ENCODE measurements around the gene SPARC. TPM values are rescaled to one million over a fixed set of nuclear protein-coding genes. Genes with fewer than 3 reads are reported as not detected.
"Not testable (repeated sequence)": the region's sequence is repeated elsewhere in the genome, so short reads cannot be mapped to it uniquely, and the experiment has no call there.

SPARC gene
- total RNA-seq, 1 donor from 2014 or later, result 9,466 TPM

DNA sequence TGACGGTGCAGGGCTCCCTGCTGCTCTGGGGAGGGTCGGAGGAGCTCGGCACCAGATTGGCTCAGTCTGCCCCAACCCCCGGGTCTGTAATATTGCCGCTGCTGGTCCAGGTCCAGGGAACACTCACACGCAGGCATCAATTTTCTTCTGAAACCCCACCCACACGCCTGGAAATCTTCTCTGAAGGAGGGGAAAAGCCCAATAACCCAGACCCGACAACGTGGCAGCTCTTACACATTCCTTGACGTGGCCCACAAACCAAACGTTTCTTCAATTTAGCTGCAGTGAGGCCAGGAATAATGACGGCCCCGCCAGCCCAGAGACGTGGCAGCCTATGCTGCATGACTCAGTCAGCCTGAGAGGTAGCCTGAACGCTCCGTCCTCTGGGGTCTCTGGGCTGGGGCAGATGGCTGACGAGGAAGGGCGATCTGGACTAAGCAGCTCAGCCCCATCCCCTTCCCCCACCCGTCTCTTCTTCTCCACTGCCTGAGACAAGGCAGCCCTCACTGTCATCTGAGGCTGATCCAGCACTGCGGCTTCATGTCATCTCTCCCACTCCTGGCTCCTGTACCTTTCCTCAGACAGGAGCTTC lies 9.9 kb upstream of the SPARC start:
- Mint-ChIP-seq H3K36me3 (ENCODE audit: unreplicated experiment) (no peaks in the 10 kb centered on the region), H3K27me3 (ENCODE audit: unreplicated experiment) (no peaks in the 10 kb centered on the region), H3K4me3 (ENCODE audit: unreplicated experiment) (peak overlapping the region; percentile 48), H3K9me3 (ENCODE audit: unreplicated experiment) (no peaks in the 10 kb centered on the region), H3K27ac (ENCODE audit: unreplicated experiment) (peak overlapping the region; percentile 99), H3K4me1 (ENCODE audit: unreplicated experiment) (peaks cover 56% of the 10 kb centered on the region)
- TF ChIP-seq, protein P1, sequence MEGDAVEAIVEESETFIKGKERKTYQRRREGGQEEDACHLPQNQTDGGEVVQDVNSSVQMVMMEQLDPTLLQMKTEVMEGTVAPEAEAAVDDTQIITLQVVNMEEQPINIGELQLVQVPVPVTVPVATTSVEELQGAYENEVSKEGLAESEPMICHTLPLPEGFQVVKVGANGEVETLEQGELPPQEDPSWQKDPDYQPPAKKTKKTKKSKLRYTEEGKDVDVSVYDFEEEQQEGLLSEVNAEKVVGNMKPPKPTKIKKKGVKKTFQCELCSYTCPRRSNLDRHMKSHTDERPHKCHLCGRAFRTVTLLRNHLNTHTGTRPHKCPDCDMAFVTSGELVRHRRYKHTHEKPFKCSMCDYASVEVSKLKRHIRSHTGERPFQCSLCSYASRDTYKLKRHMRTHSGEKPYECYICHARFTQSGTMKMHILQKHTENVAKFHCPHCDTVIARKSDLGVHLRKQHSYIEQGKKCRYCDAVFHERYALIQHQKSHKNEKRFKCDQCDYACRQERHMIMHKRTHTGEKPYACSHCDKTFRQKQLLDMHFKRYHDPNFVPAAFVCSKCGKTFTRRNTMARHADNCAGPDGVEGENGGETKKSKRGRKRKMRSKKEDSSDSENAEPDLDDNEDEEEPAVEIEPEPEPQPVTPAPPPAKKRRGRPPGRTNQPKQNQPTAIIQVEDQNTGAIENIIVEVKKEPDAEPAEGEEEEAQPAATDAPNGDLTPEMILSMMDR (IDR thresholded peaks at IDR 0.05), result no peak
- DNase-seq (ENCODE audit: extremely low spot score, unreplicated experiment), result no peak

DNA sequence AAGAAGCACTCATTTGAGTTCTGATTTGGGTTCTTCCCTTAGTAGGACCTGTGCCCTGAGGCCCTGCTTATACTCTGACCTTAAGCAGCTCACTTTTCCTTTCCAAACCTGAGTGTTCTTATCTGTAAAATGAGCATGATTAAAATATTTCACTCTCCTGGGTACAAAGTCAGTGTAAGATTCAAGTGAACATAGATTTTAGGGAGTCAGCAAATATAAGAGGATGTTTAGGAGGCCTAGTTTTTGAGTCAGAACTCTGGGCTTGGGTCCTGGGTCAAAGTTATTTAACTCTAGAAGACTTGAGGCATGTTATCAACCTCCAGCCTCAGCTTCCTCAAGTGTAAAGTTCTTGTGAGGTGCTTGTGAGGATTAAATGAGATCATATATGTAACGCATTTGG lies 8.7 kb upstream of the SPARC start:
- no peaks in the 10 kb centered on the region for H3K36me3 Mint-ChIP-seq (ENCODE audit: unreplicated experiment)
- peaks cover 50% of the 10 kb centered on the region for H3K4me1 Mint-ChIP-seq (ENCODE audit: unreplicated experiment)
- TF ChIP-seq, protein P1 (IDR thresholded peaks at IDR 0.05), result no peak
- H3K27ac Mint-ChIP-seq (ENCODE audit: unreplicated experiment), result peak overlapping the region; percentile 99
- H3K4me3 Mint-ChIP-seq (ENCODE audit: unreplicated experiment), result no peak overlapping the region
- no peaks in the 10 kb centered on the region for H3K27me3 Mint-ChIP-seq (ENCODE audit: unreplicated experiment)
- no peak for DNase-seq (ENCODE audit: extremely low spot score, unreplicated experiment)
- no peaks in the 10 kb centered on the region for H3K9me3 Mint-ChIP-seq (ENCODE audit: unreplicated experiment)

DNA sequence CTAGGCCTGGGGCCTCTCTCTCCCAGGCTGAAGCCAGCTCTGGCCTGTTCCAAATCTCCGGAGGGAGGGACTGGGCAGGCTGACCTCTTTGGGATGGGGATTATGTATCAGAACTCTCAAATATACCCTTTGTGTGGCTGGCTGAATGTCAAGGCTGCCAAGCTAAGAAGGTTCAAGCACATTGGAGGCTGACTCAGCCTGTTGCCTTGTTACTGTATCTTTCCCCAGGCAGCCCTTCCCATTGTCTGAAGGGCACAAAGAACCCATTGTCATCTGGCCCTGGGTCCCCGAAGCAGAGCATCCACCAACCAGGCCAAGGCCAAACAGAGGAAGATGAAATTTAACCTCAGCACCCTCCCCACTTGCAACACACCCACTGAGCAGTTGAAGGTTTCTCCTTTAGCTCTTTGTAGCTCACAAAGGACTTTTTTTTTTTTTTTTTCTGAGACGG lies 7.3 kb upstream of the SPARC start:
- H3K4me3 Mint-ChIP-seq (ENCODE audit: unreplicated experiment), result no peak overlapping the region
- H3K4me1 Mint-ChIP-seq (ENCODE audit: unreplicated experiment), result peaks cover 38% of the 10 kb centered on the region

GRCh38 chr5:151692312-151692711 lies 5.6 kb upstream of the SPARC start:
- Mint-ChIP-seq H3K9me3 (ENCODE audit: unreplicated experiment) (no peaks in the 10 kb centered on the region), H3K4me3 (ENCODE audit: unreplicated experiment) (no peak overlapping the region), H3K36me3 (ENCODE audit: unreplicated experiment) (no peaks in the 10 kb centered on the region), H3K27me3 (ENCODE audit: unreplicated experiment) (no peaks in the 10 kb centered on the region), H3K27ac (ENCODE audit: unreplicated experiment) (peak overlapping the region; percentile 29), H3K4me1 (ENCODE audit: unreplicated experiment) (peaks cover 33% of the 10 kb centered on the region)
- TF ChIP-seq, protein P1 (IDR thresholded peaks at IDR 0.05), result no peak
- no peak for DNase-seq (ENCODE audit: extremely low spot score, unreplicated experiment)

More for the DNA sequence above, 7.3 kb upstream of the SPARC start:
- H3K9me3 Mint-ChIP-seq (ENCODE audit: unreplicated experiment), result no peaks in the 10 kb centered on the region
- no peaks in the 10 kb centered on the region for H3K36me3 Mint-ChIP-seq (ENCODE audit: unreplicated experiment)
- no peak overlapping the region for H3K27ac Mint-ChIP-seq (ENCODE audit: unreplicated experiment)
- DNase-seq (ENCODE audit: extremely low spot score, unreplicated experiment), result no peak
- no peaks in the 10 kb centered on the region for H3K27me3 Mint-ChIP-seq (ENCODE audit: unreplicated experiment)
- TF ChIP-seq, protein P1 (IDR thresholded peaks at IDR 0.05), result no peak

DNA sequence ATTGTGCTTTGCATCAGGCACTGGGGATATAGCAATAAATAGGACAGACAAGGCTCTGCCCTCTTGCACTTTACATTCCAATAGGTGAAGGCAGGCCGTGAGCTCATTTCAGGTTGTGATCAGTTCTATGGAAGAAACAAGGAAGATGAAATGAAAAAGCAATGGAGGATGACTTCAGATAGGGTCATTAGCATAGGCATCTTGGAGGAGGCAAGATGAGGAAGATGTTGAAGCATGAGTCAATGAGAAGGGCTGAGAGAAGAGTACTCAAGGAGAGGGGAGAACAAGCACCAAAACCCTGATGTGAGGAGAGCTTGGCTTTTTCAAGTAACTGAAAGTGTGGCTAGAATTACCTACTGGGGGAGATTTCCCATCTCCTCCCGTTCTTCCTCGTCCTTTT lies 5.0 kb upstream of the SPARC start:
- H3K4me1 Mint-ChIP-seq (ENCODE audit: unreplicated experiment), result peaks cover 35% of the 10 kb centered on the region
- no peaks in the 10 kb centered on the region for H3K27me3 Mint-ChIP-seq (ENCODE audit: unreplicated experiment)
- no peak for DNase-seq (ENCODE audit: extremely low spot score, unreplicated experiment)
- no peaks in the 10 kb centered on the region for H3K36me3 Mint-ChIP-seq (ENCODE audit: unreplicated experiment)
- no peak overlapping the region for H3K27ac Mint-ChIP-seq (ENCODE audit: unreplicated experiment)
- H3K9me3 Mint-ChIP-seq (ENCODE audit: unreplicated experiment), result no peaks in the 10 kb centered on the region
- H3K4me3 Mint-ChIP-seq (ENCODE audit: unreplicated experiment), result no peak overlapping the region
- TF ChIP-seq, protein P1 (IDR thresholded peaks at IDR 0.05), result no peak

DNA sequence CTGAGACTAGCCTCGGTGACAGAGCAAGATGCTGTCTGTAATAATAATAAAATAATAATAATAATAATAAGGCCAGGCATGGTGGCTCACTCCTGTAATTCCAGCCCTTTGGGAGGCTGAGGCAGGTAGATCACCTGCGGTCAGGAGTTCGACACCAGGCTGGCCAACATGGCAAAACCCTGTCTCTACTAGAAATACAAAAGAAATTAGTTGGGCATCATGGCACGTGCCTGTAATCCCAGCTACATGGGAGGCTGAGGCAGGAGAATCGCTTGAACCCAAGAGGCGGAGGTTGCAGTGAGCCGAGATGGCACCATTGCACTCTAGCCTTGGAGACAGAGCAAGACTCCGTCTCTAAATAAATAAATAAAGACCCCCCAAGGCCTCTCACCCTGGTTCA lies 2.9 kb upstream of the SPARC start:
- not testable (repeated sequence) for H3K9me3 Mint-ChIP-seq (ENCODE audit: unreplicated experiment); H3K4me3 Mint-ChIP-seq (ENCODE audit: unreplicated experiment)
- H3K4me1 Mint-ChIP-seq (ENCODE audit: unreplicated experiment), result peaks cover 27% of the 10 kb centered on the region

More for the DNA sequence above, 2.9 kb upstream of the SPARC start:
- H3K27me3 Mint-ChIP-seq (ENCODE audit: unreplicated experiment); DNase-seq (ENCODE audit: extremely low spot score, unreplicated experiment); H3K27ac Mint-ChIP-seq (ENCODE audit: unreplicated experiment); H3K36me3 Mint-ChIP-seq (ENCODE audit: unreplicated experiment): not testable (repeated sequence)

Data from osteocyte (in vitro differentiated cells).